ENCODE data around the gene CXorf51A.
"Not testable (repeated sequence)": the region's sequence is repeated elsewhere in the genome, so short reads cannot be mapped to it uniquely, and the experiment has no call there.

Gene CXorf51A

GRCh38 chrX:146814644-146815043 is at the start of gene CXorf51A:
Gene CXorf51A, minus strand, starts transcription at chrX:146814744. Its CDS starts 21 bp downstream, at chrX:146814723.
- not testable (repeated sequence) for DNase-seq

DNA sequence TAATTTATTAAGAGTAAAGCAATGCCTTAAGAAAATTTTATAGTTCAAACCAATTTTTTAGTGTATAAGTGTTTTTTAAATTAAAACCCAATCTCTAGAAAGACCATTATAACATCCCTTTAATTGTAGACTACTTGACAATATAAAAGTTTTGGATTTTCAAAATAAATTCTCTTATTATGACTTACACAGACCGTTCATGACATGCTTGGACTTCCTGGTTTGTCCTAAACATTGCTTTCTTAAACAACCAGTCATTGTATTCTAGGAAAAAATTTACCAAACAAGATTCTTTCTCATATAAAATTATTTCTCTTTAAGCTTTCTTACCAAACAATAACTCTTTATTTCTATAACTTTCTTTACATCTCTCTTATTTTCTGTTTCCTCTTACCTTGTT is 49.0 kb upstream of the CXorf51A start:
- DNase-seq = no peak

DNA sequence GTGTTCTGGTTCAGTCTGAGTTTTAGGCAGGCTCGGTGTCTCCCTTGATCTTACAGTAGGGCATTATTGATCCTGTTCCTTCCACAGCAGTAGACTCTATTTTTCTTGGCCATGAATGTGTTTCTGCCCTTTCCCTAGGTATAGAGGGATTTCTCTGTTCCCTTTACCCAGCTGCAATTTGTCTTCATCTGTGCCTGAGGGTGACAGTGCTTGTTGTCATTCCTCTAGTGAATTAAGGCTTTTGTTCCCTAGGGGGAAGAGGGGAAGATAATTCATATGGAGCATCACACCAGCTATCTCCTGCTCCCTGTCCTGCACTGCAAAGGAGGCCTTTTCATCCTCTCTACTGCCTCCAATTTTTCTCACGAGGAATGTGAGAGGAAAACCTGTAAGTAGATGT is 39.7 kb upstream of the CXorf51A start:
- DNase-seq = no peak

- DNase-seq = no peak
These were observed 17.4 kb upstream of the CXorf51A start for GRCh38 chrX:146831994-146832393.

DNA sequence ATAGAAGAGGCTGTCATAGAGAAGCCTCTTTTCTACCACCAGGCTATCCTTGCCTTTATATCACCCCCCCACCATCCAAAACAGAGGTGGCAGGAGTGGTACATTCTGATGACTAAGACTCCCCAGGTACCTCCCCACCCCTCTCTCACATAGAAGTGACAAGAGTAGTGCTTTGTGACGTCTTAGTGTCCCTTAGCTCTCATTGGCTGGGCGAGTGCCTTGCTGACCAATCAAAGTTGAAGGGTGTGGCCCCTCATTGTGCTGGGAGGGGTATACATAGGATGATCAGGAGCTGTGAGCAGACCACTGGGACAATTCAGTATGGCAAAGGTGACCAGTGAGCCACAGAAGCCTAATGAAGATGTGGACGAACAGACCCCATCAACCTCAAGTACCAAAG is 5.1 kb downstream of the CXorf51A start, which contains the start of gene CXorf51B:
CXorf51B (plus strand) TSS at position 301 of the 400 bp plus-strand sequence; CDS start at position 322, 21 bp downstream.
- not testable (repeated sequence) for DNase-seq

Measured in activated CD8-positive, alpha-beta memory T cell treated with anti-CD3 and anti-CD28 coated beads, Interleukin-2, amount 50 U/mL, for 4 hours (primary cell).